ENCODE measurements around the gene PRUNE1.

Gene PRUNE1

GRCh38 chr1:151005729-151006319 lies 2.4 kb upstream of the PRUNE1 start:
- DNase-seq (ENCODE audit: low read depth in 2 of 2): no peak

GRCh38 chr1:151006327-151007052 lies 1.8 kb upstream of the PRUNE1 start, which contains the start of gene MINDY1:
MINDY1 (minus strand) TSS chr1:151006902; CDS start chr1:151002617, 4,285 bp downstream.
- DNase-seq (ENCODE audit: low read depth in 2 of 2): no peak

- no peak for DNase-seq (ENCODE audit: low read depth in 2 of 2)
Observed at GRCh38 chr1:151007853-151008243, 401 bp upstream of the PRUNE1 start.

- no peak for DNase-seq (ENCODE audit: low read depth in 2 of 2)
Observed at GRCh38 chr1:151009206-151009587, 948 bp downstream of the PRUNE1 start.

- no peak for DNase-seq (ENCODE audit: low read depth in 2 of 2)
Observed at GRCh38 chr1:151009674-151010345, 1.6 kb downstream of the PRUNE1 start.

- DNase-seq (ENCODE audit: low read depth in 2 of 2): no peak
Observed at GRCh38 chr1:151010346-151010726, 2.1 kb downstream of the PRUNE1 start.

- no peak for DNase-seq (ENCODE audit: low read depth in 2 of 2)
Observed at GRCh38 chr1:151011154-151011850, 3.1 kb downstream of the PRUNE1 start.

GRCh38 chr1:151012684-151013471 lies 4.6 kb downstream of the PRUNE1 start:
- DNase-seq (ENCODE audit: low read depth in 2 of 2): no peak

GRCh38 chr1:151013518-151013917 lies 5.3 kb downstream of the PRUNE1 start:
- no peak for DNase-seq (ENCODE audit: low read depth in 2 of 2)

- peak; percentile 64 to 80 for DNase-seq (ENCODE audit: low read depth in 2 of 2)
Observed at GRCh38 chr1:151024540-151025146, 16.4 kb downstream of the PRUNE1 start.

- DNase-seq (ENCODE audit: low read depth in 2 of 2): no peak
Observed at GRCh38 chr1:151026460-151026859, 18.2 kb downstream of the PRUNE1 start.

GRCh38 chr1:151032164-151032563 lies 23.9 kb downstream of the PRUNE1 start:
- DNase-seq (ENCODE audit: low read depth in 2 of 2): no peak

- no peak for DNase-seq (ENCODE audit: low read depth in 2 of 2)
Observed at GRCh38 chr1:151035167-151035566, 26.9 kb downstream of the PRUNE1 start.

GRCh38 chr1:151036356-151036755 lies 28.1 kb downstream of the PRUNE1 start, which contains the start of gene BNIPL:
BNIPL (plus strand) TSS chr1:151036586; CDS start chr1:151036726, 140 bp downstream.
- DNase-seq (ENCODE audit: low read depth in 2 of 2): no peak

- no peak for DNase-seq (ENCODE audit: low read depth in 2 of 2)
Observed at GRCh38 chr1:151037032-151037431, 28.8 kb downstream of the PRUNE1 start.

- DNase-seq (ENCODE audit: low read depth in 2 of 2): no peak
Observed at GRCh38 chr1:151039521-151039920, 31.3 kb downstream of the PRUNE1 start.

GRCh38 chr1:151043163-151043562 lies 34.9 kb downstream of the PRUNE1 start:
- DNase-seq (ENCODE audit: low read depth in 2 of 2): no peak

- no peak for DNase-seq (ENCODE audit: low read depth in 2 of 2)
Observed at GRCh38 chr1:151047591-151047924, 39.3 kb downstream of the PRUNE1 start, which contains the start of gene C1orf56. C1orf56 (plus strand) TSS chr1:151047751; CDS start chr1:151047848, 97 bp downstream.

- no peak for DNase-seq (ENCODE audit: low read depth in 2 of 2)
Observed at GRCh38 chr1:151047925-151048644, 39.8 kb downstream of the PRUNE1 start.

- no peak for DNase-seq (ENCODE audit: low read depth in 2 of 2)
Observed at GRCh38 chr1:151048645-151049032, 40.4 kb downstream of the PRUNE1 start.
